Renal cortical epithelial cell (primary cell): Measurements from ENCODE around the gene GPR153. TPM values are rescaled to one million over a fixed set of nuclear protein-coding genes. Genes with fewer than 3 reads are reported as not detected.

ENCODE experiments used
- DNase-seq: peaks from one replicate; pipeline ENCODE4 v3.0.0-alpha.2; 2011; ENCODE audit warnings: low read depth
- total RNA-seq: library from RNA; depleted of rRNA; stranded (reverse); fragments of >200 nt; gene quantifications from 2 replicates; pipeline ENCODE4 v1.2.3, GENCODE V29; 2014

Gene GPR153
- total RNA-seq, 1 donor from 2014 or later: 4.8 TPM

GRCh38 chr1:6248932-6249738 lies 11.8 kb downstream of the GPR153 start:
- DNase-seq: no peak

GRCh38 chr1:6248161-6248776 lies 12.6 kb downstream of the GPR153 start:
- no peak for DNase-seq

- no peak for DNase-seq
Observed at GRCh38 chr1:6247651-6248050, 13.2 kb downstream of the GPR153 start.

GRCh38 chr1:6246497-6247467 lies 14.1 kb downstream of the GPR153 start:
- peak; percentile 43 for DNase-seq

- DNase-seq: no peak
Observed at GRCh38 chr1:6245869-6246496, 14.9 kb downstream of the GPR153 start.

GRCh38 chr1:6245086-6245868 lies 15.6 kb downstream of the GPR153 start:
- DNase-seq: peak; percentile 25

GRCh38 chr1:6244401-6245049 lies 16.4 kb downstream of the GPR153 start:
- DNase-seq: no peak

GRCh38 chr1:6243993-6244392 lies 16.9 kb downstream of the GPR153 start, which contains the start of gene HES3:
HES3 (plus strand) TSS chr1:6244179; CDS start chr1:6244366, 187 bp downstream.
- DNase-seq: no peak

GRCh38 chr1:6243053-6243834 lies 17.7 kb downstream of the GPR153 start:
- no peak for DNase-seq

- DNase-seq: no peak
Observed at GRCh38 chr1:6241887-6242740, 18.8 kb downstream of the GPR153 start.

- DNase-seq: no peak
Observed at GRCh38 chr1:6241107-6241886, 19.6 kb downstream of the GPR153 start.

GRCh38 chr1:6239950-6240768 lies 20.7 kb downstream of the GPR153 start:
- DNase-seq: peak; percentile 38

- no peak for DNase-seq
Observed at GRCh38 chr1:6239213-6239752, 21.6 kb downstream of the GPR153 start.

- no peak for DNase-seq
Observed at GRCh38 chr1:6237093-6237492, 23.8 kb downstream of the GPR153 start.

GRCh38 chr1:6235296-6235677 lies 25.6 kb downstream of the GPR153 start:
- no peak for DNase-seq

- peak; percentile 13 for DNase-seq
Observed at GRCh38 chr1:6234502-6235295, 26.2 kb downstream of the GPR153 start.
